Epidermal melanocyte (primary cell): ENCODE results near the gene CDH4.
"Not testable (repeated sequence)": the region's sequence is repeated elsewhere in the genome, so short reads cannot be mapped to it uniquely, and the experiment has no call there.

Experiments
- DNase-seq: peaks from one replicate; pipeline ENCODE4 v3.0.0; 2011; ENCODE audit warnings: low spot score; ENCODE audit not compliant: insufficient read length

The CDH4 gene

GRCh38 chr20:61253640-61254511 is 1.8 kb downstream of the CDH4 start:
- no peak for DNase-seq

- DNase-seq: no peak
Measured at GRCh38 chr20:61254881-61255626, 3.0 kb downstream of the CDH4 start.

- no peak for DNase-seq
Measured at GRCh38 chr20:61256365-61256764, 4.3 kb downstream of the CDH4 start.

GRCh38 chr20:61256824-61257223 is 4.8 kb downstream of the CDH4 start:
- no peak for DNase-seq

GRCh38 chr20:61257611-61258010 is 5.5 kb downstream of the CDH4 start:
- DNase-seq: no peak

GRCh38 chr20:61259741-61260140 is 7.7 kb downstream of the CDH4 start:
- DNase-seq: no peak

GRCh38 chr20:61260905-61261304 is 8.8 kb downstream of the CDH4 start:
- DNase-seq: no peak

GRCh38 chr20:61262036-61262435 is 10.0 kb downstream of the CDH4 start:
- no peak for DNase-seq

GRCh38 chr20:61262514-61262913 is 10.5 kb downstream of the CDH4 start:
- no peak for DNase-seq

- no peak for DNase-seq
Measured at GRCh38 chr20:61263084-61263695, 11.1 kb downstream of the CDH4 start.

- DNase-seq: no peak
Measured at GRCh38 chr20:61263938-61264337, 11.9 kb downstream of the CDH4 start.

GRCh38 chr20:61267241-61267640 is 15.2 kb downstream of the CDH4 start:
- no peak for DNase-seq

- DNase-seq: no peak
Measured at GRCh38 chr20:61268024-61268423, 16.0 kb downstream of the CDH4 start.

- no peak for DNase-seq
Measured at GRCh38 chr20:61271312-61272231, 19.5 kb downstream of the CDH4 start.

- not testable (repeated sequence) for DNase-seq
Measured at GRCh38 chr20:61273024-61273423, 21.0 kb downstream of the CDH4 start.

- not testable (repeated sequence) for DNase-seq
Measured at GRCh38 chr20:61273666-61274065, 21.6 kb downstream of the CDH4 start.

- DNase-seq: no peak
Measured at GRCh38 chr20:61274326-61274725, 22.3 kb downstream of the CDH4 start.

- no peak for DNase-seq
Measured at GRCh38 chr20:61278296-61278695, 26.2 kb downstream of the CDH4 start.

- no peak for DNase-seq
Measured at GRCh38 chr20:61279621-61280150, 27.6 kb downstream of the CDH4 start.

- DNase-seq: no peak
Measured at GRCh38 chr20:61280217-61280980, 28.3 kb downstream of the CDH4 start.
